ENCODE results near the gene ADGRA1.

Gene ADGRA1

GRCh38 chr10:133042061-133042460 lies 45.7 kb upstream of the ADGRA1 start:
- no peak overlapping the region for H3K4me3 ChIP-seq (ENCODE audit: low read depth, low read length)
- no peak for DNase-seq (ENCODE audit: low read depth)
- TF ChIP-seq CTCF (conservative IDR thresholded peaks at IDR 0.05; ENCODE audit: low read depth, low read length) = no peak

- TF ChIP-seq CTCF (conservative IDR thresholded peaks at IDR 0.05; ENCODE audit: low read depth, low read length) = no peak
- no peak overlapping the region for H3K4me3 ChIP-seq (ENCODE audit: low read depth, low read length)
- DNase-seq (ENCODE audit: low read depth) = no peak
Measured at GRCh38 chr10:133042816-133043215, 44.9 kb upstream of the ADGRA1 start.

GRCh38 chr10:133043541-133044225 lies 44.0 kb upstream of the ADGRA1 start:
- H3K4me3 ChIP-seq (ENCODE audit: low read depth, low read length) = no peak overlapping the region
- no peak for DNase-seq (ENCODE audit: low read depth)
- TF ChIP-seq CTCF (conservative IDR thresholded peaks at IDR 0.05; ENCODE audit: low read depth, low read length) = no peak

GRCh38 chr10:133044401-133044811 lies 43.3 kb upstream of the ADGRA1 start:
- DNase-seq (ENCODE audit: low read depth) = no peak
- no peak for TF ChIP-seq CTCF (conservative IDR thresholded peaks at IDR 0.05; ENCODE audit: low read depth, low read length)
- H3K4me3 ChIP-seq (ENCODE audit: low read depth, low read length) = no peak overlapping the region

- no peak overlapping the region for H3K4me3 ChIP-seq (ENCODE audit: low read depth, low read length)
- DNase-seq (ENCODE audit: low read depth) = no peak
- no peak for TF ChIP-seq CTCF (conservative IDR thresholded peaks at IDR 0.05; ENCODE audit: low read depth, low read length)
Measured at GRCh38 chr10:133045556-133046389, 42.0 kb upstream of the ADGRA1 start.

- TF ChIP-seq CTCF (conservative IDR thresholded peaks at IDR 0.05; ENCODE audit: low read depth, low read length) = no peak
- no peak overlapping the region for H3K4me3 ChIP-seq (ENCODE audit: low read depth, low read length)
- DNase-seq (ENCODE audit: low read depth) = no peak
Measured at GRCh38 chr10:133046390-133046765, 41.3 kb upstream of the ADGRA1 start.

All from choroid plexus epithelial cell (primary cell).